Measurements from ENCODE around the gene FCHO2. TPM values are rescaled to one million over a fixed set of nuclear protein-coding genes. Genes with fewer than 3 reads are reported as not detected.
A peak's percentile ranks its signal among the peaks of the same experiment; 100 is the strongest.

FCHO2 gene
- total RNA-seq, 1 experiment from 2014 or later: 36.5 TPM

GRCh38 chr5:72954389-72954788 lies 1.5 kb upstream of the FCHO2 start:
- H3K27ac Mint-ChIP-seq (ENCODE audit: unreplicated experiment): peak overlapping the region; percentile 88
- H3K27me3 Mint-ChIP-seq (ENCODE audit: unreplicated experiment): no peaks in the 10 kb centered on the region
- no peak for DNase-seq
- CTCF ChIA-PET: interaction anchor here (0.6 kb wide), 1 partner anchor 76 kb away, joined by 3 read pairs; no protein-coding TSS in a partner anchor
- TF ChIP-seq CTCF (IDR thresholded peaks at IDR 0.05; ENCODE audit: unreplicated experiment): no peak
- no TSS peak for BruUV-seq (replicated peaks)
- peaks cover 33% of the 10 kb centered on the region for H3K36me3 Mint-ChIP-seq (ENCODE audit: insufficient read depth, unreplicated experiment)
- H3K4me1 Mint-ChIP-seq (ENCODE audit: low read depth, unreplicated experiment): peaks cover 56% of the 10 kb centered on the region
- peak overlapping the region; percentile 93 for H3K4me3 Mint-ChIP-seq (ENCODE audit: low read depth, unreplicated experiment)
- no peaks in the 10 kb centered on the region for H3K9me3 Mint-ChIP-seq (ENCODE audit: low read depth, unreplicated experiment)
- intact Hi-C loops (cut with micrococcal nuclease; ENCODE audit: unreplicated experiment): loop anchor here (10.0 kb wide), 1 partner anchor 260 kb away; no protein-coding TSS in a partner anchor

- CTCF ChIA-PET: interaction anchor here (0.6 to 1.7 kb wide), 2 partner anchors 233 to 261 kb away, joined by 11 to 12 read pairs; no protein-coding TSS in a partner anchor
- Mint-ChIP-seq H3K27me3 (ENCODE audit: unreplicated experiment) (no peaks in the 10 kb centered on the region), H3K4me1 (ENCODE audit: low read depth, unreplicated experiment) (peaks cover 47% of the 10 kb centered on the region), H3K9me3 (ENCODE audit: low read depth, unreplicated experiment) (no peaks in the 10 kb centered on the region), H3K36me3 (ENCODE audit: insufficient read depth, unreplicated experiment) (peaks cover 33% of the 10 kb centered on the region), H3K4me3 (ENCODE audit: low read depth, unreplicated experiment) (peak overlapping the region; percentile 93), H3K27ac (ENCODE audit: unreplicated experiment) (peak overlapping the region; percentile 88)
- DNase-seq: no peak
- TSS peak; percentile 94 for BruUV-seq (replicated peaks)
- TF ChIP-seq CTCF (IDR thresholded peaks at IDR 0.05; ENCODE audit: unreplicated experiment): no peak
- intact Hi-C loops (cut with micrococcal nuclease; ENCODE audit: unreplicated experiment): loop anchor here (1.0 to 10.0 kb wide), 2 partner anchors 76 to 260 kb away; no protein-coding TSS in a partner anchor
Measured at GRCh38 chr5:72955143-72955767, 586 bp upstream of the FCHO2 start.

- peak overlapping the region; percentile 93 for H3K4me3 Mint-ChIP-seq (ENCODE audit: low read depth, unreplicated experiment)
- H3K27me3 Mint-ChIP-seq (ENCODE audit: unreplicated experiment): no peaks in the 10 kb centered on the region
- H3K36me3 Mint-ChIP-seq (ENCODE audit: insufficient read depth, unreplicated experiment): peaks cover 30% of the 10 kb centered on the region
- intact Hi-C loops (cut with micrococcal nuclease; ENCODE audit: unreplicated experiment): loop anchor here (10.0 kb wide), 1 partner anchor 258 kb away; no protein-coding TSS in a partner anchor
- peaks cover 40% of the 10 kb centered on the region for H3K4me1 Mint-ChIP-seq (ENCODE audit: low read depth, unreplicated experiment)
- peak overlapping the region; percentile 94 for H3K27ac Mint-ChIP-seq (ENCODE audit: unreplicated experiment)
- DNase-seq: peak; percentile 51
- no peaks in the 10 kb centered on the region for H3K9me3 Mint-ChIP-seq (ENCODE audit: low read depth, unreplicated experiment)
- BruUV-seq (replicated peaks): no TSS peak
- CTCF ChIA-PET: interaction anchor here (0.6 to 1.7 kb wide), 3 partner anchors 245 to 553 kb away, joined by 3 to 11 read pairs (median 5); no protein-coding TSS in a partner anchor
- no peak for TF ChIP-seq CTCF (IDR thresholded peaks at IDR 0.05; ENCODE audit: unreplicated experiment)
Measured at GRCh38 chr5:72956324-72957140, 691 bp downstream of the FCHO2 start.

- TF ChIP-seq CTCF (IDR thresholded peaks at IDR 0.05; ENCODE audit: unreplicated experiment): no peak
- no peaks in the 10 kb centered on the region for H3K9me3 Mint-ChIP-seq (ENCODE audit: low read depth, unreplicated experiment)
- intact Hi-C loops (cut with micrococcal nuclease; ENCODE audit: unreplicated experiment): loop anchor here (10.0 kb wide), 1 partner anchor 257 kb away; no protein-coding TSS in a partner anchor
- DNase-seq: no peak
- H3K4me1 Mint-ChIP-seq (ENCODE audit: low read depth, unreplicated experiment): peaks cover 33% of the 10 kb centered on the region
- no peaks in the 10 kb centered on the region for H3K27me3 Mint-ChIP-seq (ENCODE audit: unreplicated experiment)
- H3K4me3 Mint-ChIP-seq (ENCODE audit: low read depth, unreplicated experiment): peak overlapping the region; percentile 93
- H3K36me3 Mint-ChIP-seq (ENCODE audit: insufficient read depth, unreplicated experiment): peaks cover 28% of the 10 kb centered on the region
- BruUV-seq (replicated peaks): no TSS peak
- CTCF ChIA-PET: no interaction called here
- peak overlapping the region; percentile 94 for H3K27ac Mint-ChIP-seq (ENCODE audit: unreplicated experiment)
Measured at GRCh38 chr5:72957337-72957736, 1.5 kb downstream of the FCHO2 start.

All from Calu3 (cell line).